NT2/D1 (cell line): ENCODE data around the gene MTURN.
A peak's percentile ranks its signal among the peaks of the same experiment; 100 is the strongest.

Experiments used
- YY1 ChIP-seq: IDR thresholded peaks from 2 replicates; pipeline ENCODE4 v1.6.1; 2011; ENCODE audit not compliant: insufficient read length, insufficient read depth
- ZNF274 ChIP-seq: IDR thresholded peaks from 2 replicates; pipeline ENCODE4 v1.6.1; 2011; ENCODE audit warnings: mild to moderate bottlenecking, low read depth, low read length

DNA sequence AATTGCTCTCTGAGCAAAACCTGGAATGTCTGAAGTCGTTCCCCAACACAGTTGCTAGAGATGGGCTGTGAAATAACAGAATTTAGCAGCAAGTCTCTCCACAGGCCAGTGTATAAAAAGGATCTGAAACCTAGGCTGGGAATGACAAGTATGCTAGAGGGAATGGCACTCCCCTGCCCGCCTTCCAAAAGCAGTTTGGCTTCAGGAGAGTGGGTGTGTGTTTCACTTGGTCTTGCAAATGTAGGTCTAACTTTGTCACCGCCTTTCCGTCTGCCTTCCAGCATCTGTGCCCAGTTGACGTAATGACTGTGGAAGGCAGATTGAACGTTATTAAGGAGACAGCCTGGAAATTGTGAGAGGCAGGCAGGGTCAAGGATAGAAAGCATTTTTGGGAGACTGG is 18.0 kb upstream of the MTURN start:
- TF ChIP-seq YY1 (no peak), ZNF274 (0 out of 2 replicates have a peak, but pooled peaks have one; percentile 17)
